Psoas muscle (tissue), 8 donors: ENCODE data around the gene ZSCAN5A. TPM values are rescaled to one million over a fixed set of nuclear protein-coding genes. Genes with fewer than 3 reads are reported as not detected.
A peak's percentile ranks its signal among the peaks of the same experiment; 100 is the strongest.

Experiments
- ATAC-seq, 4 donors: fragments of 200-7000 bp; cut with Tn5 transposase; one replicate each; pipeline ENCODE4 v1.9.1; 2020; ENCODE audit warnings: moderate library complexity in 3 of 4, mild to moderate bottlenecking in 2 of 4
- DNase-seq, 2 donors: peaks; one replicate each; pipeline ENCODE4 v3.0.0-alpha.2; 2020
- H3K27ac ChIP-seq: fragments of 200-600 bp; one replicate; pipeline ENCODE4 v1.8.0; 2022
- H3K27me3 ChIP-seq, 3 donors: fragments of 200-600 bp in 1 of 3; one replicate each; pipeline versions ENCODE4 v1.6.1 to v1.8.0; 2013 to 2022; ENCODE audit warnings: low read length in 2 of 3, mild to moderate bottlenecking in 2 of 3, moderate library complexity in 1 of 3; ENCODE audit not compliant: insufficient read depth in 3 of 3
- H3K36me3 ChIP-seq, 2 donors: fragments of 200-600 bp in 1 of 2; one replicate each; pipeline versions ENCODE4 v1.6.1 to v1.8.0; 2013 to 2022; ENCODE audit warnings: low read depth in 1 of 2, mild to moderate bottlenecking in 1 of 2, moderate library complexity in 1 of 2; ENCODE audit not compliant: insufficient read depth in 1 of 2
- H3K4me1 ChIP-seq: fragments of 200-600 bp; one replicate; pipeline ENCODE4 v1.8.0; 2022
- H3K4me3 ChIP-seq: fragments of 200-600 bp; one replicate; pipeline ENCODE4 v1.8.0; 2022; ENCODE audit warnings: mild to moderate bottlenecking
- H3K9me3 ChIP-seq: fragments of 200-600 bp; one replicate; pipeline ENCODE4 v1.8.0; 2022
- CTCF ChIP-seq: fragments of 200-600 bp; IDR thresholded peaks from one replicate; pipeline ENCODE4 v1.8.0; 2022; ENCODE audit warnings: antibody characterized with exemption
- WGBS, 3 donors: extraction: QIAGEN DNeasy Blood & Tissue Kit; methylation state at CpG; one replicate each; pipeline versions ENCODE4 v1.1.6 to v1.1.7; 2013; 5-methylcytosine and 5-hydroxymethylcytosine counted together
- intact Hi-C, 2 donors: fragments of 100-400 bp; cut with DNase I; formaldehyde crosslinking; loops; one replicate each; pipeline versions ENCODE4 v1.11.0 to v1.14.2; 2022
- polyA plus RNA-seq, 3 donors: library from polyadenylated mRNA; stranded (reverse); fragments of 200-250 nt; gene quantifications; one replicate each; pipeline ENCODE4 v1.2.3, GENCODE V29; 2013
- total RNA-seq, 4 donors: library from RNA; stranded (reverse); fragmentation: NEBNext Ultra II Directional in 2 of 4; extraction: Animal tissue kit (Norgen Biotek cat#: 25700) in 2 of 4; gene quantifications; one replicate each; pipeline versions ENCODE4 v1.2.1 to v1.2.4, GENCODE V29; 2021 to 2023
- donor health status: healthy with polysubstance abuse.
- donor health status: DM: no; HTN: no; CAD: no; lungs with moderate emphysema.
- donor health status: Bipolar disorder and iron deficiency.
- donor health status: healthy.
- donor health status: DM: yes; HTN: yes; CAD: no.
- donor health status: DM: no; HTN: no; CAD: no.
- donor health status: DM: no; HTN: no; CAD: no.
- donor health status: DM: yes; HTN: yes; CAD: no.

Gene ZSCAN5A
- total and polyA plus RNA-seq, 7 donors = 3.8 to 16.3 (median 10.7) TPM

GRCh38 chr19:56317749-56318148 is 3.1 kb upstream of the ZSCAN5A start:
- no peak overlapping the region for H3K27ac ChIP-seq
- no peak for ATAC-seq
- no peaks in the 10 kb centered on the region for H3K9me3 ChIP-seq
- TF ChIP-seq CTCF = no peak
- H3K27me3 ChIP-seq = no peaks in the 10 kb centered on the region
- H3K4me3 ChIP-seq = no peak overlapping the region
- WGBS, 3 donors = 53 to 70% (median 61%) methylated on average over 2 of the region's 2 CpGs
- no peak for DNase-seq
- H3K4me1 ChIP-seq = peaks cover 6% of the 10 kb centered on the region
- intact Hi-C loops = no loop called here
- peaks cover 0 to 3% of the 10 kb centered on the region in 2 donors for H3K36me3 ChIP-seq

GRCh38 chr19:56316728-56317127 is 2.1 kb upstream of the ZSCAN5A start:
- DNase-seq (no peak), ATAC-seq (no peak)
- intact Hi-C loops = no loop called here
- 75 to 96% (median 95%) methylated on average over 5 of the region's 5 CpGs for WGBS, 3 donors
- Histone ChIP-seq H3K27ac (no peak overlapping the region), H3K4me3 (no peak overlapping the region), H3K9me3 (no peaks in the 10 kb centered on the region), H3K27me3 (no peaks in the 10 kb centered on the region), H3K4me1 (peaks cover 6% of the 10 kb centered on the region), H3K36me3 (peaks cover 0 to 13% of the 10 kb centered on the region in 2 donors)
- no peak for TF ChIP-seq CTCF

GRCh38 chr19:56315077-56315828 is 614 bp upstream of the ZSCAN5A start:
- 1 to 2% (median 1%) methylated on average over 36 to 37 of the region's 37 CpGs for WGBS, 3 donors
- ATAC-seq = peak; percentile 94 to 96 (median 96)
- H3K4me1 ChIP-seq = peaks cover 6% of the 10 kb centered on the region
- peak overlapping the region; percentile 94 for H3K27ac ChIP-seq
- DNase-seq = peak; percentile 92 to 96
- no peaks in the 10 kb centered on the region for H3K27me3 ChIP-seq
- H3K4me3 ChIP-seq = peak overlapping the region; percentile 77
- no peaks in the 10 kb centered on the region for H3K9me3 ChIP-seq
- TF ChIP-seq CTCF = no peak
- intact Hi-C loops = no loop called here
- peaks cover 0 to 23% of the 10 kb centered on the region in 2 donors for H3K36me3 ChIP-seq

GRCh38 chr19:56314018-56314380 is 640 bp downstream of the ZSCAN5A start:
- Histone ChIP-seq H3K4me1 (peaks cover 6% of the 10 kb centered on the region), H3K9me3 (no peaks in the 10 kb centered on the region), H3K36me3 (peaks cover under 1 to 27% of the 10 kb centered on the region in 2 donors), H3K27ac (peak overlapping the region; percentile 94), H3K27me3 (no peaks in the 10 kb centered on the region), H3K4me3 (peak overlapping the region; percentile 77)
- DNase-seq (no peak), ATAC-seq (peak in 1 of 4 donors; percentile 9)
- intact Hi-C loops = no loop called here
- WGBS, 3 donors = 0 to 1% (median 0%) methylated on average over 9 of the region's 9 CpGs
- TF ChIP-seq CTCF = no peak
